K562 (cell line): Measurements from ENCODE around the gene EPHB2. TPM values are rescaled to one million over a fixed set of nuclear protein-coding genes. Genes with fewer than 3 reads are reported as not detected.

Experiments
- ATF7 ChIP-seq: fragments of 450-650 bp; IDR thresholded peaks from 2 replicates; pipeline ENCODE4 v1.7.1; 2014; ENCODE audit warnings: mild to moderate bottlenecking, moderate library complexity
- TCF7L2 ChIP-seq: fragments of 150-350 bp; IDR thresholded peaks from 2 replicates; pipeline ENCODE4 v1.6.1; 2016; ENCODE audit warnings: low read depth, mild to moderate bottlenecking, low read length, moderate library complexity
- polyA plus RNA-seq, 8 experiments: library from polyadenylated mRNA; depleted of rRNA in 4 of 8; stranded (reverse) in 5 of 8; unstranded in 3 of 8; fragments of >200 nt; fragmentation: Nextera tagmentation in 2 of 8; fragmentation: Illumina TruSeq in 1 of 8; extraction: Ambion mirVana in 2 of 8; extraction: Trizol in 1 of 8; gene quantifications; 2 replicates each; pipeline versions ENCODE4 v1.2.1 to v1.2.3, GENCODE V29; 2011 to 2014; ENCODE audit warnings: inconsistent platforms in 1 of 8, missing spikeins in 1 of 8
- total RNA-seq, 7 experiments: library from RNA; depleted of rRNA in 6 of 7; stranded (reverse); fragments of >200 nt in 6 of 7; fragmentation: Illumina TruSeq in 2 of 7; extraction: Trizol in 2 of 7; gene quantifications; 2 replicates each; pipeline versions ENCODE4 v1.2.1 to v1.2.3, GENCODE V29; 2011 to 2021; ENCODE audit warnings: low replicate concordance in 1 of 7
- TF ChIP-seq, protein P1 (sequence below): sonication (generic); formaldehyde crosslinking; IDR thresholded peaks from 2 replicates; pipeline ENCODE4 v1.8.0; 2023; ENCODE audit warnings: missing genetic modification reagents, mild to moderate bottlenecking, borderline replicate concordance
- TF ChIP-seq, protein P2 (sequence below): fragments of 200-600 bp; sonication (generic); IDR thresholded peaks from one replicate; pipeline ENCODE4 v1.6.1; 2012; ENCODE audit warnings: mild to moderate bottlenecking, low read depth, low read length, inconsistent platforms
- TF ChIP-seq, protein P3 (sequence below), 3 experiments: fragments of 200-800 bp in 1 of 3; sonication (Bioruptor generic) in 1 of 3; sonication (generic) in 1 of 3; formaldehyde crosslinking in 1 of 3; IDR thresholded peaks; 2 replicates each; pipeline versions ENCODE4 v1.6.1 to v1.8.0; 2016 to 2022; ENCODE audit warnings: mild to moderate bottlenecking in 2 of 3, missing compliant biosample characterization in 2 of 3, missing genetic modification characterization in 2 of 3, missing genetic modification reagents in 1 of 3

The EPHB2 gene
- total and polyA plus RNA-seq, 9 of the 15 experiments (the other 6 are each of a cell fraction or from before 2014, with no cell fraction given) = not detected

DNA sequence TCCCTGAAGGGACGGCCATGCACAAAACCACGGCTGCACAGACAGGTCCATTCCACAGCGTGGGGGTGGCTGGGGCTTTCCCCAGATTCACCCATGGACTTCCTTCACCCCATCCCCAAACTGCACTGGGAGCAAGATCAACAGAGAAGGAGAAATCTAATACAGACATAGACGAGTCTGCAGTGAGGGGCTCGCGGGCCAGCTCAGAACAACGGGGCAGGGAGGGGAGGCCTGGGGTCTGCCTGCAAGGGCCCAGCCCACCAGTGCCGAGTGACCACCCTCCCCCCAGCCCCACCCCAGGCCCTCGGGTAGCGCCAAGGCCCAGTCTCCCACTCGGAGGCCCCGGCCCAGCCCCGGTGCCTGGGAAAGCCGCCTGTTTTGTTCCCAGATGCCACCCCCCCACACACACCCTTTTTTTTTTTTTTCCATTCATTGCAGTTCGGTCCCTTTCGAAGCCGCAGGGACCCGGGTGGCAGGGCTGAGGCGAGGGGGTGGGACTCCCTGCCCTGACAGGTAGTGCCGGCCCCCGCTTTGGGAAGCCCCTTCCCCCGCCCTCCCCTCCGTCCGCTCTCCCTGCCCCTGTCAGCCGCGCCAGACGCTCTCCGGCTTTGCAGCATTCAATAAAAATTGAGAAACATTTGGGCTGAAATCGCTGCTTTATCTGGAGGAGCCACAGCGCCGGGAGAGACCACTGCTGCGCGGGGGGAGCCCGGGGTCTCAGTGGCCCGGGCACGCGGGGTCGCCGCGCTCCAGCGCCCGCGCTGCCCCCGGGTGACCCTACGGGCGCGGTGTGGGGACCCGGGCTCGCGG is 543 bp upstream of the EPHB2 start (continued):
- TF ChIP-seq, protein P1, sequence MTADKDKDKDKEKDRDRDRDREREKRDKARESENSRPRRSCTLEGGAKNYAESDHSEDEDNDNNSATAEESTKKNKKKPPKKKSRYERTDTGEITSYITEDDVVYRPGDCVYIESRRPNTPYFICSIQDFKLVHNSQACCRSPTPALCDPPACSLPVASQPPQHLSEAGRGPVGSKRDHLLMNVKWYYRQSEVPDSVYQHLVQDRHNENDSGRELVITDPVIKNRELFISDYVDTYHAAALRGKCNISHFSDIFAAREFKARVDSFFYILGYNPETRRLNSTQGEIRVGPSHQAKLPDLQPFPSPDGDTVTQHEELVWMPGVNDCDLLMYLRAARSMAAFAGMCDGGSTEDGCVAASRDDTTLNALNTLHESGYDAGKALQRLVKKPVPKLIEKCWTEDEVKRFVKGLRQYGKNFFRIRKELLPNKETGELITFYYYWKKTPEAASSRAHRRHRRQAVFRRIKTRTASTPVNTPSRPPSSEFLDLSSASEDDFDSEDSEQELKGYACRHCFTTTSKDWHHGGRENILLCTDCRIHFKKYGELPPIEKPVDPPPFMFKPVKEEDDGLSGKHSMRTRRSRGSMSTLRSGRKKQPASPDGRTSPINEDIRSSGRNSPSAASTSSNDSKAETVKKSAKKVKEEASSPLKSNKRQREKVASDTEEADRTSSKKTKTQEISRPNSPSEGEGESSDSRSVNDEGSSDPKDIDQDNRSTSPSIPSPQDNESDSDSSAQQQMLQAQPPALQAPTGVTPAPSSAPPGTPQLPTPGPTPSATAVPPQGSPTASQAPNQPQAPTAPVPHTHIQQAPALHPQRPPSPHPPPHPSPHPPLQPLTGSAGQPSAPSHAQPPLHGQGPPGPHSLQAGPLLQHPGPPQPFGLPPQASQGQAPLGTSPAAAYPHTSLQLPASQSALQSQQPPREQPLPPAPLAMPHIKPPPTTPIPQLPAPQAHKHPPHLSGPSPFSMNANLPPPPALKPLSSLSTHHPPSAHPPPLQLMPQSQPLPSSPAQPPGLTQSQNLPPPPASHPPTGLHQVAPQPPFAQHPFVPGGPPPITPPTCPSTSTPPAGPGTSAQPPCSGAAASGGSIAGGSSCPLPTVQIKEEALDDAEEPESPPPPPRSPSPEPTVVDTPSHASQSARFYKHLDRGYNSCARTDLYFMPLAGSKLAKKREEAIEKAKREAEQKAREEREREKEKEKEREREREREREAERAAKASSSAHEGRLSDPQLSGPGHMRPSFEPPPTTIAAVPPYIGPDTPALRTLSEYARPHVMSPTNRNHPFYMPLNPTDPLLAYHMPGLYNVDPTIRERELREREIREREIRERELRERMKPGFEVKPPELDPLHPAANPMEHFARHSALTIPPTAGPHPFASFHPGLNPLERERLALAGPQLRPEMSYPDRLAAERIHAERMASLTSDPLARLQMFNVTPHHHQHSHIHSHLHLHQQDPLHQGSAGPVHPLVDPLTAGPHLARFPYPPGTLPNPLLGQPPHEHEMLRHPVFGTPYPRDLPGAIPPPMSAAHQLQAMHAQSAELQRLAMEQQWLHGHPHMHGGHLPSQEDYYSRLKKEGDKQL (CRISPR knock-in tag) = no peak
- TF ChIP-seq, protein P2, sequence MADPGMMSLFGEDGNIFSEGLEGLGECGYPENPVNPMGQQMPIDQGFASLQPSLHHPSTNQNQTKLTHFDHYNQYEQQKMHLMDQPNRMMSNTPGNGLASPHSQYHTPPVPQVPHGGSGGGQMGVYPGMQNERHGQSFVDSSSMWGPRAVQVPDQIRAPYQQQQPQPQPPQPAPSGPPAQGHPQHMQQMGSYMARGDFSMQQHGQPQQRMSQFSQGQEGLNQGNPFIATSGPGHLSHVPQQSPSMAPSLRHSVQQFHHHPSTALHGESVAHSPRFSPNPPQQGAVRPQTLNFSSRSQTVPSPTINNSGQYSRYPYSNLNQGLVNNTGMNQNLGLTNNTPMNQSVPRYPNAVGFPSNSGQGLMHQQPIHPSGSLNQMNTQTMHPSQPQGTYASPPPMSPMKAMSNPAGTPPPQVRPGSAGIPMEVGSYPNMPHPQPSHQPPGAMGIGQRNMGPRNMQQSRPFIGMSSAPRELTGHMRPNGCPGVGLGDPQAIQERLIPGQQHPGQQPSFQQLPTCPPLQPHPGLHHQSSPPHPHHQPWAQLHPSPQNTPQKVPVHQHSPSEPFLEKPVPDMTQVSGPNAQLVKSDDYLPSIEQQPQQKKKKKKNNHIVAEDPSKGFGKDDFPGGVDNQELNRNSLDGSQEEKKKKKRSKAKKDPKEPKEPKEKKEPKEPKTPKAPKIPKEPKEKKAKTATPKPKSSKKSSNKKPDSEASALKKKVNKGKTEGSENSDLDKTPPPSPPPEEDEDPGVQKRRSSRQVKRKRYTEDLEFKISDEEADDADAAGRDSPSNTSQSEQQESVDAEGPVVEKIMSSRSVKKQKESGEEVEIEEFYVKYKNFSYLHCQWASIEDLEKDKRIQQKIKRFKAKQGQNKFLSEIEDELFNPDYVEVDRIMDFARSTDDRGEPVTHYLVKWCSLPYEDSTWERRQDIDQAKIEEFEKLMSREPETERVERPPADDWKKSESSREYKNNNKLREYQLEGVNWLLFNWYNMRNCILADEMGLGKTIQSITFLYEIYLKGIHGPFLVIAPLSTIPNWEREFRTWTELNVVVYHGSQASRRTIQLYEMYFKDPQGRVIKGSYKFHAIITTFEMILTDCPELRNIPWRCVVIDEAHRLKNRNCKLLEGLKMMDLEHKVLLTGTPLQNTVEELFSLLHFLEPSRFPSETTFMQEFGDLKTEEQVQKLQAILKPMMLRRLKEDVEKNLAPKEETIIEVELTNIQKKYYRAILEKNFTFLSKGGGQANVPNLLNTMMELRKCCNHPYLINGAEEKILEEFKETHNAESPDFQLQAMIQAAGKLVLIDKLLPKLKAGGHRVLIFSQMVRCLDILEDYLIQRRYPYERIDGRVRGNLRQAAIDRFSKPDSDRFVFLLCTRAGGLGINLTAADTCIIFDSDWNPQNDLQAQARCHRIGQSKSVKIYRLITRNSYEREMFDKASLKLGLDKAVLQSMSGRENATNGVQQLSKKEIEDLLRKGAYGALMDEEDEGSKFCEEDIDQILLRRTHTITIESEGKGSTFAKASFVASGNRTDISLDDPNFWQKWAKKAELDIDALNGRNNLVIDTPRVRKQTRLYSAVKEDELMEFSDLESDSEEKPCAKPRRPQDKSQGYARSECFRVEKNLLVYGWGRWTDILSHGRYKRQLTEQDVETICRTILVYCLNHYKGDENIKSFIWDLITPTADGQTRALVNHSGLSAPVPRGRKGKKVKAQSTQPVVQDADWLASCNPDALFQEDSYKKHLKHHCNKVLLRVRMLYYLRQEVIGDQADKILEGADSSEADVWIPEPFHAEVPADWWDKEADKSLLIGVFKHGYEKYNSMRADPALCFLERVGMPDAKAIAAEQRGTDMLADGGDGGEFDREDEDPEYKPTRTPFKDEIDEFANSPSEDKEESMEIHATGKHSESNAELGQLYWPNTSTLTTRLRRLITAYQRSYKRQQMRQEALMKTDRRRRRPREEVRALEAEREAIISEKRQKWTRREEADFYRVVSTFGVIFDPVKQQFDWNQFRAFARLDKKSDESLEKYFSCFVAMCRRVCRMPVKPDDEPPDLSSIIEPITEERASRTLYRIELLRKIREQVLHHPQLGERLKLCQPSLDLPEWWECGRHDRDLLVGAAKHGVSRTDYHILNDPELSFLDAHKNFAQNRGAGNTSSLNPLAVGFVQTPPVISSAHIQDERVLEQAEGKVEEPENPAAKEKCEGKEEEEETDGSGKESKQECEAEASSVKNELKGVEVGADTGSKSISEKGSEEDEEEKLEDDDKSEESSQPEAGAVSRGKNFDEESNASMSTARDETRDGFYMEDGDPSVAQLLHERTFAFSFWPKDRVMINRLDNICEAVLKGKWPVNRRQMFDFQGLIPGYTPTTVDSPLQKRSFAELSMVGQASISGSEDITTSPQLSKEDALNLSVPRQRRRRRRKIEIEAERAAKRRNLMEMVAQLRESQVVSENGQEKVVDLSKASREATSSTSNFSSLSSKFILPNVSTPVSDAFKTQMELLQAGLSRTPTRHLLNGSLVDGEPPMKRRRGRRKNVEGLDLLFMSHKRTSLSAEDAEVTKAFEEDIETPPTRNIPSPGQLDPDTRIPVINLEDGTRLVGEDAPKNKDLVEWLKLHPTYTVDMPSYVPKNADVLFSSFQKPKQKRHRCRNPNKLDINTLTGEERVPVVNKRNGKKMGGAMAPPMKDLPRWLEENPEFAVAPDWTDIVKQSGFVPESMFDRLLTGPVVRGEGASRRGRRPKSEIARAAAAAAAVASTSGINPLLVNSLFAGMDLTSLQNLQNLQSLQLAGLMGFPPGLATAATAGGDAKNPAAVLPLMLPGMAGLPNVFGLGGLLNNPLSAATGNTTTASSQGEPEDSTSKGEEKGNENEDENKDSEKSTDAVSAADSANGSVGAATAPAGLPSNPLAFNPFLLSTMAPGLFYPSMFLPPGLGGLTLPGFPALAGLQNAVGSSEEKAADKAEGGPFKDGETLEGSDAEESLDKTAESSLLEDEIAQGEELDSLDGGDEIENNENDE = no peak
- TF ChIP-seq, protein P3, sequence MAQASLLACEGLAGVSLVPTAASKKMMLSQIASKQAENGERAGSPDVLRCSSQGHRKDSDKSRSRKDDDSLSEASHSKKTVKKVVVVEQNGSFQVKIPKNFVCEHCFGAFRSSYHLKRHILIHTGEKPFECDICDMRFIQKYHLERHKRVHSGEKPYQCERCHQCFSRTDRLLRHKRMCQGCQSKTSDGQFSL (CRISPR knock-in tag; IDR thresholded peaks at IDR 0.05) = no peak; the same call in 1 of the 2 replicates
- TF ChIP-seq, protein P3 (tag; IDR thresholded peaks at IDR 0.05) = 0 out of 4 replicates have a peak, but pooled peaks of 1 of the 2 experiments have one; percentile 43
- TF ChIP-seq TCF7L2 (peak; percentile 72; the same call in 1 of the 2 replicates), ATF7 (no peak)
